ENCODE measurements around the gene CHAF1A.
A peak's percentile ranks its signal among the peaks of the same experiment; 100 is the strongest.

Gene CHAF1A

DNA sequence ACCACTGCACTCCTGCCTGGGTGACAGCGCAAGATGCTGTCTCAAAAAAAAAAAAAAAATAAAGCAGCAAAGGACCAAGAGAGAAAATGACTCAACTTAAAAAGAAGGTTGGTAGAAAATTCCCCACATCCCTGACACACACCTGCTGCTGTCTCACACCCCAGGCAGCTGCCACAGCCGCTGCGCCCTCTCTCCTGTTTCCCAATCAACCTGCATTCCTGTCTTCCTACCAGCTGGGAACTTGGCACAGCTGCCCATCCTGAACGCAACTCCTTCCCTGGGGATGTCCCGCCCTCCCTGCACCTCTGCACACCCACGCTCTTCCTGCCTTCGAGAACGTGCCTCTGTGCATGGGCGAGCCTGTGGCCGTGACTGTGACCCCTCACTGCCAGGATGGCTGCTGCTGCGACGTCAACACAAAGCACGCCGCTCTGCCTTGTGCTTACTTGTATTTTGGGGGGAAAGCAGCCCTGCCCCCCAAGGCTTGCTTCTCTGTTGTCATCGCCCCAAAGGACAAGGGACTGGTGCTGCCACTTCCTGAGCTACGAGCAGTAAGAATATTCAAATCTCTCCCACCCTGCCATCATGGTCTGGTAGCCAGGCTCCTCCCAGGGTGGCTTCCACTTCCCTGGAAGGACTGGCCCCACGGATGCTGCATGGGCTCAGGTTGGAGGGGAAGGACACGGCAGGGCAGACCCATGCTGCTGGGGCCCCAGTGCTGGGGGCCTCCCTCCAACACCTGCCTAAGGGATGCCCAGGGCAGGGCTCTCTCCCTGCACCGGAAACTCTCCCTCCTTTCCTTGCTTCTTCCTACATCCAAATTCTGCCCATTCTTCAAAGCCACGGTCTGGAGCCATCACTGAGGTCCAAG is 22.8 kb upstream of the CHAF1A start:
- DNase-seq (ENCODE audit: low read depth, low spot score), result no peak

GRCh38 chr19:4380254-4380727 is 22.1 kb upstream of the CHAF1A start:
- no peak for DNase-seq (ENCODE audit: low read depth, low spot score)

GRCh38 chr19:4385291-4386040 is 17.0 kb upstream of the CHAF1A start:
- DNase-seq (ENCODE audit: low read depth, low spot score), result no peak

DNA sequence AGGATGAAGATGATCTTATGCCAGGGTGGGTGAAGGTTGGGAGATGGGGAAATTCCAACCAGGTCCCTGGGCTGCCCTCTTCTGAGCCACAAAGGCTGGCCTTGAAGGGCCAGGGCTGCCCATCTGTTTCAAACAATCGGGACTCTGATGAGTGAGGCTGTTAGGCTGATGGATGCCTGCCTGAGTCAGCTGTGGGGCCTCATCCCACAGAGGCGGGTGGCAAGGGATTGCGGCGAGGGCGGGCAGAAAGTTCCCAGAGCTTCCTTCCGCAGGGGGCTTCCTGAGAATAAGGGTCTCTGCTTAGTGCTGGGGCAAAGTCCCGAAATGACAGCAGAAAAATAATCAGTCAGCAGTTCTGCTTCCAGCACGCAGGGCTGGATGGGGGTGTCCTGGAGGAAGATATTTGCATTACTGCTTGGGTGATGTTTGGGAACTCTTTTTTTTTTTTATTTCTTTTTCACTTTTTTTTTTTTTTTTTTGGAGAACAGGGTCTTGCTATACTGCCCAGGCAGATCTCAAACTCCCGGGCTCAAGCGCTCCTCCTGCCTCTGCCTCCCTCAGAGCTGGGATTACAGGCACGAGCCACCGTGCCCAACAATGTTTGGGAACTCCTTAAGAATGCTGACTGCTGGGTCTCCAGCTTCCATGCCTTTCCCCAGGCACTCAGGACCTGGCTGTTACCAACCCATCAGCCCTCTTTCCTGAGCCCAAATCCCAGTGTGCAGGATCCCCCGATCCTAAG is 16.2 kb upstream of the CHAF1A start:
- no peak for DNase-seq (ENCODE audit: low read depth, low spot score)

DNA sequence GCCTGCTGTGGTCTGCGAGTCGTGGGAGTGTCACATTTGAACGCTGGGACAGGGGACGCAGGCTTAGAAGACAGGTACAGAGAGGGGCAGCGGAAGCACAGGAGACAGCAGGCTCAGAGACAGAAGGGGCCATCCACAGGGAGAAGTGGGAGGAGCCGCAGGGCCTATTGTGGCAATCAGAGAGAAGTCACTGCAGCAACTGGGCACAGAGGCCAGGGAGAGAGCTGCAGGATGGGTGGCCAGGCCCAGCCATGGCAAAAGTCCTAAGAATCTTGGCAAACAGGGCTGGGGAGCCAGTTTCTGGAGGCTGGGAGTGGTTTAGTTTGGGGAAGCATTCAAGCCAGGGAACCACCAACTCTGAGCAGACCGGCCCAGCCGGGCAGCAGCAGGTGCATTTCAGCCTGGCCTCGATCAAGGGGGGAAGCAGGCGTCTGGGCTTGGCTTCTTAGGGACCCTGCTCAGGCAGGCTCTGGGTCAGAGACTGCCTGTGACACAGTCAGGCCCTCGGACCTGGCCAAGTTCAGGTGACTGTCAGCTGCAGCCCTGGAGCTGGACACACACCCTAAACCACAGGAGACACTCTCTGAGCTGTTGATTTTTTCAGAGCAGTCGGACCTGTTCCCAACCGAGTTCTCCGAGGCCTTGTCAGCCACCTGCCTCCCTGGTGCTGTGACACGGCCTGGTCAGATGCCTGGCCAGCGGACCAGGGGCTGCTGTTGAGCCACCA is 13.9 kb upstream of the CHAF1A start:
- no peak for DNase-seq (ENCODE audit: low read depth, low spot score)

GRCh38 chr19:4389064-4389375 is 13.4 kb upstream of the CHAF1A start:
- no peak for DNase-seq (ENCODE audit: low read depth, low spot score)

DNA sequence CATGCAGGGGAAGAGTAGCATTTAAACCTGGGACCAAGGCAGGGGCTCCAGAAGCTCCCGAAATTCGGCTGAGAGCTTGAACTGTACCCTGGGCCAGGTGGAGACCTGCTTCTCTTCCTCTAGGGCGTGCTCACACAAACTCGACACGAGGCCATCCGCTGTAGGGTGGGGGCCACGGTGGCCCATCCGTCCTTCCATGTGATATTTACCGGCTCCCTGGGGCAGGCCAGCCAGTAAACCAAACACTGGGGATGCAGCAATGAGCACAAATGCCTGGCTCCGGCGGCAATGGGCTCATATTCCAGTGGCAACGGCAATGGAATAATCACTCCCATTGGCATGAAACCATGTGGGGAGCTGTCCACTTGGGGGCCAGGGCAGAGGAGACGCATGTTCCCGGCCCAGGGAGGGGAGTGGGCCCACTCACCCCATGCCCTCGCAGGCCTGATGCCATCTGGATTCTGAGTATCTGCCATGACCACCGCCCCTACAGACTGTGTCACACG is 12.9 kb upstream of the CHAF1A start:
- no peak for DNase-seq (ENCODE audit: low read depth, low spot score)

DNA sequence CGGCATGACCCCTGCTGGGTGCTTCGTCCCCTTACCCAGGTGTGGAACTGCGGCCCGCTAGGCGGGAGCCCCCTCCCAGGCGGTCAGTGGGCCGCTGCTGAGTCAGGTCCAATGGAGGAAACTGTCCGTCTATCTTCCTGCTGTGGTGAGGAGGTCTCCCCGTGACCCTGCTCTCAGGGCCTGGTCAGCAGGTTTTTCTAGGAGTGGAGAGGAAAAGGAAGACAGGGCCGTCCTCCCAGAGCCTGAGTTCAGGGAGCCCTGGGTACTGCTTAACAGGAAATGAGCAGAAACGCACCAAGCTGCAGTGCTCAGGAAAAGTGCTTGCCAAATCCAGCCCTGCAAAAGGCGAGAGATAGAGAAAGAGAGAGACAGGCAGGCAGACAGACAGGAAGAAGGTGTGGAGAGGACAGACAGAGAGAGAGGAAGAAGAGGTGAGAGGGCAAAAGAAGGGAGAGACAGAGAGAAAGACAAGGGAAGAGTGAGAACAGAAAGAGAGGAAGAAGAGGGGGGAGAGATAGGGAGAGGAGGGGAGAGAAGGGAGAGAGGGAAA is 12.3 kb upstream of the CHAF1A start:
- no peak for DNase-seq (ENCODE audit: low read depth, low spot score)

- DNase-seq (ENCODE audit: low read depth, low spot score), result peak; percentile 64
Measured at GRCh38 chr19:4390567-4391305, 11.7 kb upstream of the CHAF1A start.

GRCh38 chr19:4391306-4391693 is 11.1 kb upstream of the CHAF1A start:
- no peak for DNase-seq (ENCODE audit: low read depth, low spot score)

- DNase-seq (ENCODE audit: low read depth, low spot score), result peak; percentile 53
Measured at GRCh38 chr19:4391701-4392483, 10.5 kb upstream of the CHAF1A start.

DNA sequence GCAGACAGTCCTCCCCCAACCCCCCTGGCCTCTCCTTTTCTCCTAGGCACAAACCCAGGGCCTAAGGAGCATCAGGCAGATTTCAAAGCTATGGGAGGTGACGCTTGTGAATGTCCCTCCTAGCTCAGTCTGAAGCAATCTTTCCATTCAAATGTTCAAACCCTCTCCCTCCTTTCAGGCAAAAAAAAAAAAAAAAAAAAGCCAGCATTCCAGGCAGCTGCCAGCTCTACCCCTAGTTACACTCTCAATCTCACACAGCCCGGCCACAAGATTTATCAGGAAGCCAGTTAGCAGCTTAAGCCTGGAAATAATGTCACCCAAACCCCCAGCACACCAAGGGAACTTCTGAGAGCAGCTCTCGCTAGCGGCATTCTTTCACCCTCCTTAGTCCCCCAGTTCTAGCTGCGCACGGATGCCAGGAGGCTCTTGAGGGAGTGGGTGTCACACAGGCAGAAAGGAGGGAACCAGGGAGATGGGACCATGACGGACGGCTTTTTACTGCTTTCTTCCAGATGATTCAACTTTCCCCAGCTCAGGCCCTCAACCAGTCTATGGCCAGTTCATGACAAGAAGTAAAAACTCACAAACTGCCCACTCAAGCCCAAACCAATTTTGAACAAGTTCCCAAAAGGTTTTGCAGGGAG is 8.4 kb upstream of the CHAF1A start:
- DNase-seq (ENCODE audit: low read depth, low spot score), result peak; percentile 87

DNA sequence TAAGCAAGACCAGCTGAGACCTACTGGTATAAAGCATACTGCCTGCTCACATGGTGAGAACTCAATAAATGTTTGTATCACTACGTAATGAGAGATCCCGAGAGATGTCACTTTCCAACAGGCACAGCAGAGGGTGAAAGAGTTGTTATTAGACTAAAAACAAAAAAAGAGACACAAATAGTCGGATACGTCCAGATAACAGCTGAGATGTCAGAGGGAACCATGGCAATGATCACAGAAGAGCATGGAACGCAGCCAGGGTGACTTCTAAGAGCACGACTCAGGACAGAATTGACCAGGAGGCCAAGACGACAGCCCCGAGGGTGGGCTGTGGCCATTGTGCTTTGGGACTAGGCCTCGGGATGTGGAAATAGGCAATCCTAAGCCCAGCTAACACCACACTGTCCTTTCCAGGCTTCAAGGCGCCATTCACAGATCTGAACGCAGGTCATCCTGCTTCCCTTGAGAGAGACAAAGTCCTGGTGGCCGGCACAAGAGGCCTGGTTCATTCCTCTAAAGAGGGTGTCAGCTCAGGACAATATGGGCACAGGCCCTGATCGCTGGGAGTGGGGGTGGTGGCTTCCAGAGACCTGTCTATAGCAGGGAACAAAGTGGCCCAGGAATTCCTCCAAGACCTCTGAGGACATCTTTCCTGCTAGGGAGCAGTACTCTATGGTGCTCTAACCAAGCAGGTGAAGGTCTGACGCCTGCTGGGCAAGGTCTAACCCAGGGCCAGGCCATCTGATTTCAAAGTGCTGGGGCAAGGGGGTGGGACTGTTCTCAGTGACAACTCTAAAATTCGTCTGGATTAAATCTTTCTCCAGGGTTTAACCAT is 5.3 kb upstream of the CHAF1A start:
- DNase-seq (ENCODE audit: low read depth, low spot score), result no peak

- DNase-seq (ENCODE audit: low read depth, low spot score), result peak; percentile 56
Measured at GRCh38 chr19:4399812-4400134, 2.7 kb upstream of the CHAF1A start.

DNA sequence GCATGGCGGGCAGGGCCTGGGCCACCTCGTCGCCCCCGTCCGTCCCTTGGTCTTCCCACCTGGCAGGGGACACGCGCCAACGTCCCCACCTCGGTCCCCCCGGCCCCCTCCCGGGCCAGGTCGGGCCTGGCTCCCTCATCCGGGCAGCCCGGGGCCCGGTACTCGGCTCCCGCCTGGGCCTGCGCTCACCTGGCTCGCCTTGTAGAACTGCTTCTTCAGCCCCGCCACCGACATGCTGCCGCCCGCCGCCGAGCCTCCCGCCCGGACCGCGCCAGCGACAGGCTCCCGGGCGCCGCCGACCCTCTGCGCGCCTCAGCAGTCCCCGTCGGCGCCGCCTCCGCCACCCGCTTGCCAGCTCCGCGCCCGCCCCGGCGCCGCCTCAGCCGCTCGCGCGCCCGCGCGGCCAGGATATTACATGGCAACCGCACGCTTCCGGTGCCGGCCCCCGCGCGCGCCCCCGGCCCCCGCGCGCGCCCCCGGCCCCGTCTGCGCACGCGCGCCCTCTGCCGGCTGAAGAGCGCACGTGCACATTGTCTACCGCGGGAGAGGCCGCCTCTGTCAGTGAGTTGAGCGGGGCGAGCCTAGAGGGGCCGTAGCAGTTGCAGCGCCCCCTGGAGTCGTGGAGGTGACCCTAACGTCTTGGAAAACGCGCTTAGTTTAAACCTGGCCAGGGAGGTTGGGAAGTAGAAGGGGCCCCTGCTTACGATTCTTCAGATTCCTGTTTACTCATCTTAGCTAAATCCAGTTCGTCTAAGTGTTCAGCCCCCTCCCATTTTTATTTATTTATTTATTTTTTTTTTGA is 2.1 kb upstream of the CHAF1A start, which contains the start of gene SH3GL1:
Gene SH3GL1 (minus strand): TSS at position 413 of the 802 bp plus-strand sequence. CDS start 179 bp downstream, at position 234.
- DNase-seq (ENCODE audit: low read depth, low spot score), result peak; percentile 97

GRCh38 chr19:4401769-4402170 is 670 bp upstream of the CHAF1A start:
- DNase-seq (ENCODE audit: low read depth, low spot score), result no peak

DNA sequence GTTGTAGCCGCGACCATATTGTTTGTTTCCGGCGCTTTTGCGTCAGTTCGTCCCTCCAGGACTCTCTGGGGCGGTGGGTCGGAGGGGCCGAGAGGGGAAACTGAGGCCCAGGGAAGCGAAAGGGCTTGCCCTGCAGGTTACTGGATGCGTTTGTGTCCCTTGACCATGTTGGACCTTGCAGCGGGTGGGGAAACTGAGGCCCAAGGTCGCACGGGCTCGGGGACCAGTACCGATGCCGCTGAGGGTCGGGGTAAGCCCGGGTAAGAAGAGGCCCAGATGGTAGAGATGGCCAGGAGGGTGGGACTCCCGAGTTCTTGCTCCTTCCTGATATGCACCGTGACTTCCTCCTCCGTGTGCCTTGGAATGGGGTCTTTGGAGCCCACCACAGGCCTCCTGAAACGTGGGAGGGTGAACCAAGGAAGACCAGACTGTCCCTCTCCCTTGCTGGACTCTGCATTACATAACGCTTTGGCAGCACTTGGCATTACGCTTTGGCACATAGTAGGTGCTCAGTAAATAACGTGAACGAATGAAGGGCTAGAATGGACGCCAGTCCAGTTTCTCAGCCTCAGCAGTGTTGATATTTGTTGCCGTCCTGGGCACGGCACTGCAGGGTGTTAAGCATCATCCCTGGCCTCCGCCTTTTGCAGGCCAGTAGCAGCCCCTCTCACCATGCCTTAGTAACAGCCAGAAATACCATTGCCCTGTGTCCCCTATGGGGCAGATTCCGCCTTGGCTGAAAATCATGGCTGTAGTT is 743 bp downstream of the CHAF1A start:
- DNase-seq (ENCODE audit: low read depth, low spot score), result no peak

Measured in astrocyte of the hippocampus (primary cell).